ENCODE data around the gene RHOT1. TPM values are rescaled to one million over a fixed set of nuclear protein-coding genes. Genes with fewer than 3 reads are reported as not detected.

RHOT1 gene
- total and polyA plus RNA-seq, 2 donors (not counting 3 experiments of a cell fraction or from before 2014, with no cell fraction given), result 23.5 to 28.8 TPM

GRCh38 chr17:32152130-32152529 lies 9.8 kb downstream of the RHOT1 start:
- no peaks in the 10 kb centered on the region for H3K4me1 ChIP-seq (ENCODE audit: control insufficient read depth, extremely low read depth, insufficient read depth, low read length)
- H3K4me3 ChIP-seq (replicated peaks in 1 of 3; ENCODE audit: insufficient read depth in 1 of 3, low read depth in 1 of 3, low read length in 3 of 3), result no peak overlapping the region
- intact Hi-C loops (cut with micrococcal nuclease), result no loop called here
- no peak overlapping the region for H2AFZ ChIP-seq (ENCODE audit: low read depth, low read length)
- H3K9me1 ChIP-seq (replicated peaks; ENCODE audit: control insufficient read depth, extremely low read depth, insufficient read depth, low read length), result no peaks in the 10 kb centered on the region
- H3K27me3 ChIP-seq (ENCODE audit: control insufficient read depth in 2 of 2, insufficient read depth in 2 of 2, low read length in 2 of 2), result no peaks in the 10 kb centered on the region
- CTCF ChIA-PET, result no interaction called here
- no peak overlapping the region for H3K9ac ChIP-seq (replicated peaks; ENCODE audit: extremely low read depth, insufficient read depth, low read length)
- no peak for DNase-seq (ENCODE audit: low read depth, low spot score)
- H3K9me3 ChIP-seq (replicated peaks; ENCODE audit: control insufficient read depth, insufficient read depth, low read length), result no peaks in the 10 kb centered on the region
- H3K27ac ChIP-seq (ENCODE audit: insufficient read depth, low read depth, low read length), result no peak overlapping the region
- H4K20me1 ChIP-seq (replicated peaks; ENCODE audit: control insufficient read depth, extremely low read depth, insufficient read depth, low read length), result no peaks in the 10 kb centered on the region
- H3K79me2 ChIP-seq (ENCODE audit: control insufficient read depth, insufficient read depth, low read length), result peaks cover 22% of the 10 kb centered on the region
- BruUV-seq (replicated peaks), result no TSS peak
- no peak overlapping the region for H3K4me2 ChIP-seq (ENCODE audit: insufficient read depth, low read length)
- POLR2A ChIA-PET, result interaction anchor here (0.7 kb wide), 1 partner anchor 31 kb away, joined by 6 read pairs; no protein-coding TSS in a partner anchor
- TF ChIP-seq FOS (IDR thresholded peaks at IDR 0.05; ENCODE audit: borderline replicate concordance, insufficient read depth, low read length) (no peak), EZH2 (IDR thresholded peaks at IDR 0.05; ENCODE audit: borderline replicate concordance, low read depth, low read length, severe bottlenecking) (no peak), MYC (IDR thresholded peaks at IDR 0.05; ENCODE audit: low read depth, low read length) (no peak), GATA2 (IDR thresholded peaks at IDR 0.05; ENCODE audit: insufficient read depth, insufficient read length, low read depth, low read length) (no peak), POLR2A (IDR thresholded peaks at IDR 0.05; ENCODE audit: low read depth, low read length) (no peak), JUN (IDR thresholded peaks at IDR 0.05; ENCODE audit: borderline replicate concordance, insufficient read depth, insufficient read length, low read depth) (no peak), POLR2AphosphoS5 (IDR thresholded peaks at IDR 0.05; ENCODE audit: insufficient read depth, low read depth, low read length) (no peak)
- TF ChIP-seq, protein P1, sequence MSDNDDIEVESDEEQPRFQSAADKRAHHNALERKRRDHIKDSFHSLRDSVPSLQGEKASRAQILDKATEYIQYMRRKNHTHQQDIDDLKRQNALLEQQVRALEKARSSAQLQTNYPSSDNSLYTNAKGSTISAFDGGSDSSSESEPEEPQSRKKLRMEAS (IDR thresholded peaks at IDR 0.05; ENCODE audit: insufficient read depth, insufficient read length), result no peak
- TF ChIP-seq, protein P2, sequence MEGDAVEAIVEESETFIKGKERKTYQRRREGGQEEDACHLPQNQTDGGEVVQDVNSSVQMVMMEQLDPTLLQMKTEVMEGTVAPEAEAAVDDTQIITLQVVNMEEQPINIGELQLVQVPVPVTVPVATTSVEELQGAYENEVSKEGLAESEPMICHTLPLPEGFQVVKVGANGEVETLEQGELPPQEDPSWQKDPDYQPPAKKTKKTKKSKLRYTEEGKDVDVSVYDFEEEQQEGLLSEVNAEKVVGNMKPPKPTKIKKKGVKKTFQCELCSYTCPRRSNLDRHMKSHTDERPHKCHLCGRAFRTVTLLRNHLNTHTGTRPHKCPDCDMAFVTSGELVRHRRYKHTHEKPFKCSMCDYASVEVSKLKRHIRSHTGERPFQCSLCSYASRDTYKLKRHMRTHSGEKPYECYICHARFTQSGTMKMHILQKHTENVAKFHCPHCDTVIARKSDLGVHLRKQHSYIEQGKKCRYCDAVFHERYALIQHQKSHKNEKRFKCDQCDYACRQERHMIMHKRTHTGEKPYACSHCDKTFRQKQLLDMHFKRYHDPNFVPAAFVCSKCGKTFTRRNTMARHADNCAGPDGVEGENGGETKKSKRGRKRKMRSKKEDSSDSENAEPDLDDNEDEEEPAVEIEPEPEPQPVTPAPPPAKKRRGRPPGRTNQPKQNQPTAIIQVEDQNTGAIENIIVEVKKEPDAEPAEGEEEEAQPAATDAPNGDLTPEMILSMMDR (IDR thresholded peaks at IDR 0.05; ENCODE audit: extremely low read depth in 1 of 2, insufficient read depth in 1 of 2, low read depth in 1 of 2, low read length in 2 of 2), result no peak
- no peak for FAIRE-seq
- dilution Hi-C loops (cut with MboI; ENCODE audit: extremely low pct_ligation_motif_present, low sequenced_read_pairs), result no loop called here
- H3K36me3 ChIP-seq (ENCODE audit: control insufficient read depth in 2 of 2, extremely low read depth in 1 of 2, insufficient read depth in 2 of 2, low read length in 2 of 2), result peaks cover 0 to 1% of the 10 kb centered on the region in 2 experiments

Measured in endothelial cell of umbilical vein (primary cell).